ENCODE results near the gene GAB1. TPM values are rescaled to one million over a fixed set of nuclear protein-coding genes. Genes with fewer than 3 reads are reported as not detected.

Gene GAB1
- total RNA-seq, 1 experiment from 2014 or later: 46.9 TPM

- H3K4me1 Mint-ChIP-seq (ENCODE audit: low read depth, unreplicated experiment): peaks cover 12% of the 10 kb centered on the region
- H3K27me3 Mint-ChIP-seq (ENCODE audit: insufficient read depth, unreplicated experiment): no peaks in the 10 kb centered on the region
- intact Hi-C loops (cut with micrococcal nuclease; ENCODE audit: unreplicated experiment): no loop called here
- Histone ChIP-seq H3K27me3 (replicated peaks; ENCODE audit: control insufficient read depth, insufficient read depth, low read length) (no peaks in the 10 kb centered on the region), H3K9me3 (no peaks in the 10 kb centered on the region), H3K36me3 (ENCODE audit: control insufficient read depth, insufficient read depth, low read length) (no peaks in the 10 kb centered on the region; the same call in 1 of the 2 replicates), H3K4me1 (no peaks in the 10 kb centered on the region), H3K4me3 (ENCODE audit: low read depth, low read length) (no peak overlapping the region)
- H3K9me3 Mint-ChIP-seq (ENCODE audit: unreplicated experiment): no peaks in the 10 kb centered on the region
- H3K4me3 Mint-ChIP-seq (ENCODE audit: unreplicated experiment): no peak overlapping the region
- no TSS peak for BruUV-seq (replicated peaks)
- TF ChIP-seq CTCF (IDR thresholded peaks at IDR 0.05; ENCODE audit: insufficient read depth in 1 of 2, low read depth in 1 of 2, low read length in 1 of 2, severe bottlenecking in 1 of 2, unreplicated experiment in 1 of 2): no peak
- no peaks in the 10 kb centered on the region for H3K36me3 Mint-ChIP-seq (ENCODE audit: insufficient read depth, unreplicated experiment)
- CTCF ChIA-PET: no interaction called here
- DNase-seq: no peak
- no peak overlapping the region for H3K27ac Mint-ChIP-seq (ENCODE audit: unreplicated experiment)
- POLR2A ChIA-PET: no interaction called here
These were observed 29.1 kb upstream of the GAB1 start for GRCh38 chr4:143307531-143307930.

GRCh38 chr4:143308377-143308776 is 28.3 kb upstream of the GAB1 start:
- Mint-ChIP-seq H3K9me3 (ENCODE audit: unreplicated experiment) (no peaks in the 10 kb centered on the region), H3K4me3 (ENCODE audit: unreplicated experiment) (no peak overlapping the region), H3K27ac (ENCODE audit: unreplicated experiment) (no peak overlapping the region), H3K27me3 (ENCODE audit: insufficient read depth, unreplicated experiment) (no peaks in the 10 kb centered on the region), H3K36me3 (ENCODE audit: insufficient read depth, unreplicated experiment) (no peaks in the 10 kb centered on the region), H3K4me1 (ENCODE audit: low read depth, unreplicated experiment) (peaks cover 14% of the 10 kb centered on the region)
- DNase-seq: no peak
- Histone ChIP-seq H3K36me3 (ENCODE audit: control insufficient read depth, insufficient read depth, low read length) (no peaks in the 10 kb centered on the region; the same call in 1 of the 2 replicates), H3K4me1 (no peaks in the 10 kb centered on the region), H3K4me3 (ENCODE audit: low read depth, low read length) (no peak overlapping the region), H3K9me3 (no peaks in the 10 kb centered on the region), H3K27me3 (replicated peaks; ENCODE audit: control insufficient read depth, insufficient read depth, low read length) (no peaks in the 10 kb centered on the region)
- BruUV-seq (replicated peaks): no TSS peak
- intact Hi-C loops (cut with micrococcal nuclease; ENCODE audit: unreplicated experiment): no loop called here
- TF ChIP-seq CTCF (IDR thresholded peaks at IDR 0.05; ENCODE audit: insufficient read depth in 1 of 2, low read depth in 1 of 2, low read length in 1 of 2, severe bottlenecking in 1 of 2, unreplicated experiment in 1 of 2): no peak
- CTCF ChIA-PET: no interaction called here
- POLR2A ChIA-PET: no interaction called here

- no peaks in the 10 kb centered on the region; the same call in 1 of the 2 replicates for H3K36me3 ChIP-seq (ENCODE audit: control insufficient read depth, insufficient read depth, low read length)
These were observed 24.8 kb upstream of the GAB1 start for GRCh38 chr4:143311924-143312323.

More at GRCh38 chr4:143311924-143312323, 24.8 kb upstream of the GAB1 start:
- no peak overlapping the region for H3K27ac Mint-ChIP-seq (ENCODE audit: unreplicated experiment)
- no peak for DNase-seq
- no peaks in the 10 kb centered on the region for H3K9me3 Mint-ChIP-seq (ENCODE audit: unreplicated experiment)
- ChIA-PET CTCF (no interaction called here), POLR2A (no interaction called here)
- H3K4me3 Mint-ChIP-seq (ENCODE audit: unreplicated experiment): no peak overlapping the region
- H3K36me3 Mint-ChIP-seq (ENCODE audit: insufficient read depth, unreplicated experiment): no peaks in the 10 kb centered on the region
- Histone ChIP-seq H3K4me1 (no peaks in the 10 kb centered on the region; the same call in 1 of the 2 replicates), H3K9me3 (no peaks in the 10 kb centered on the region), H3K27me3 (replicated peaks; ENCODE audit: control insufficient read depth, insufficient read depth, low read length) (no peaks in the 10 kb centered on the region), H3K4me3 (ENCODE audit: low read depth, low read length) (no peak overlapping the region)
- H3K4me1 Mint-ChIP-seq (ENCODE audit: low read depth, unreplicated experiment): peaks cover 24% of the 10 kb centered on the region
- no peaks in the 10 kb centered on the region for H3K27me3 Mint-ChIP-seq (ENCODE audit: insufficient read depth, unreplicated experiment)
- no TSS peak for BruUV-seq (replicated peaks)
- intact Hi-C loops (cut with micrococcal nuclease; ENCODE audit: unreplicated experiment): no loop called here
- no peak for TF ChIP-seq CTCF (IDR thresholded peaks at IDR 0.05; ENCODE audit: insufficient read depth in 1 of 2, low read depth in 1 of 2, low read length in 1 of 2, severe bottlenecking in 1 of 2, unreplicated experiment in 1 of 2)
